OCI-LY1 (cell line): ENCODE measurements around the gene METAP1.

Experiments used
- CTCF ChIP-seq: fragments of 200-600 bp; sonication (generic), shearing (Covaris generic); IDR thresholded peaks from 2 replicates; pipeline ENCODE4 v1.5.1; 2017; ENCODE audit warnings: mild to moderate bottlenecking, antibody characterized with exemption, low read length, moderate library complexity, mixed read lengths
- EZH2 ChIP-seq: fragments of 200-600 bp; sonication (generic), shearing (Covaris generic); IDR thresholded peaks from 2 replicates; pipeline ENCODE4 v1.8.0; 2017; ENCODE audit warnings: borderline replicate concordance, mixed run types, mild to moderate bottlenecking, antibody characterized with exemption, low read length, moderate library complexity, mixed read lengths

GRCh38 chr4:99013402-99013843 is 17.9 kb downstream of the METAP1 start:
- TF ChIP-seq CTCF: no peak
- TF ChIP-seq EZH2: no peak
